Psoas muscle (tissue), 8 donors: Measurements from ENCODE around the gene SELENOW. TPM values are rescaled to one million over a fixed set of nuclear protein-coding genes. Genes with fewer than 3 reads are reported as not detected.
"Not testable (repeated sequence)": the region's sequence is repeated elsewhere in the genome, so short reads cannot be mapped to it uniquely, and the experiment has no call there.

Experiments
- ATAC-seq, 4 donors: fragments of 200-7000 bp; cut with Tn5 transposase; one replicate each; pipeline ENCODE4 v1.9.1; 2020; ENCODE audit warnings: moderate library complexity in 3 of 4, mild to moderate bottlenecking in 2 of 4
- DNase-seq, 2 donors: peaks; one replicate each; pipeline ENCODE4 v3.0.0-alpha.2; 2020
- H3K27ac ChIP-seq: fragments of 200-600 bp; one replicate; pipeline ENCODE4 v1.8.0; 2022
- H3K27me3 ChIP-seq, 3 donors: fragments of 200-600 bp in 1 of 3; one replicate each; pipeline versions ENCODE4 v1.6.1 to v1.8.0; 2013 to 2022; ENCODE audit warnings: low read length in 2 of 3, mild to moderate bottlenecking in 2 of 3, moderate library complexity in 1 of 3; ENCODE audit not compliant: insufficient read depth in 3 of 3
- H3K36me3 ChIP-seq, 2 donors: fragments of 200-600 bp in 1 of 2; one replicate each; pipeline versions ENCODE4 v1.6.1 to v1.8.0; 2013 to 2022; ENCODE audit warnings: low read depth in 1 of 2, mild to moderate bottlenecking in 1 of 2, moderate library complexity in 1 of 2; ENCODE audit not compliant: insufficient read depth in 1 of 2
- H3K4me1 ChIP-seq: fragments of 200-600 bp; one replicate; pipeline ENCODE4 v1.8.0; 2022
- H3K4me3 ChIP-seq: fragments of 200-600 bp; one replicate; pipeline ENCODE4 v1.8.0; 2022; ENCODE audit warnings: mild to moderate bottlenecking
- H3K9me3 ChIP-seq: fragments of 200-600 bp; one replicate; pipeline ENCODE4 v1.8.0; 2022
- WGBS, 3 donors: extraction: QIAGEN DNeasy Blood & Tissue Kit; methylation state at CpG; one replicate each; pipeline versions ENCODE4 v1.1.6 to v1.1.7; 2013; 5-methylcytosine and 5-hydroxymethylcytosine counted together
- intact Hi-C, 2 donors: fragments of 100-400 bp; cut with DNase I; formaldehyde crosslinking; loops; one replicate each; pipeline versions ENCODE4 v1.11.0 to v1.14.2; 2022
- polyA plus RNA-seq, 3 donors: library from polyadenylated mRNA; stranded (reverse); fragments of 200-250 nt; gene quantifications; one replicate each; pipeline ENCODE4 v1.2.3, GENCODE V29; 2013
- total RNA-seq, 4 donors: library from RNA; stranded (reverse); fragmentation: NEBNext Ultra II Directional in 2 of 4; extraction: Animal tissue kit (Norgen Biotek cat#: 25700) in 2 of 4; gene quantifications; one replicate each; pipeline versions ENCODE4 v1.2.1 to v1.2.4, GENCODE V29; 2021 to 2023
- TF ChIP-seq, protein P1 (sequence below): fragments of 200-600 bp; IDR thresholded peaks from one replicate; pipeline ENCODE4 v1.8.0; 2022; ENCODE audit warnings: antibody characterized with exemption
- donor health status: healthy with polysubstance abuse.
- donor health status: DM: no; HTN: no; CAD: no; lungs with moderate emphysema.
- donor health status: Bipolar disorder and iron deficiency.
- donor health status: healthy.
- donor health status: DM: yes; HTN: yes; CAD: no.
- donor health status: DM: no; HTN: no; CAD: no.
- donor health status: DM: no; HTN: no; CAD: no.
- donor health status: DM: yes; HTN: yes; CAD: no.

SELENOW gene
- total and polyA plus RNA-seq, 7 donors, result 434 to 1,620 (median 765) TPM

DNA sequence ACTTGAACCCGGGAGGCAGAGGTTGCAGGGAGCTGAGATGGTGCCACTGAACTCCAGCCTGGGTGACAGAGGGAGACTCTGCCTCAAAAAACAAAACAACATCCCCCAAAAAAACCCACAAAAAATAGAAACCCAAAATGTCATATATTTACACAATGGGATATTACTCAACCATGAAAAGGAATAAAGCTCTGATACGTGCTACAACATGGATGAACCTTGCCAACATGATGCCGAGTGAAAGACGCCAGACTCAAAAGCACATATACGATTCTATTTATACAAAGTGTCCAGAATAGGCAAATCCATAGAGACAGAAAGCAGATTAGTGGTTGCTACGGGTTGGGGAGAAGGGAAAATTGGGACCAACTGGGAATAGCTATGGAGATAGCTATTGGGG lies 27.9 kb downstream of the SELENOW start:
- WGBS, 3 donors, result 80 to 83% (median 82%) methylated on average over 6 of the region's 6 CpGs
- no peak overlapping the region for H3K4me3 ChIP-seq
- intact Hi-C loops, result no loop called here

DNA sequence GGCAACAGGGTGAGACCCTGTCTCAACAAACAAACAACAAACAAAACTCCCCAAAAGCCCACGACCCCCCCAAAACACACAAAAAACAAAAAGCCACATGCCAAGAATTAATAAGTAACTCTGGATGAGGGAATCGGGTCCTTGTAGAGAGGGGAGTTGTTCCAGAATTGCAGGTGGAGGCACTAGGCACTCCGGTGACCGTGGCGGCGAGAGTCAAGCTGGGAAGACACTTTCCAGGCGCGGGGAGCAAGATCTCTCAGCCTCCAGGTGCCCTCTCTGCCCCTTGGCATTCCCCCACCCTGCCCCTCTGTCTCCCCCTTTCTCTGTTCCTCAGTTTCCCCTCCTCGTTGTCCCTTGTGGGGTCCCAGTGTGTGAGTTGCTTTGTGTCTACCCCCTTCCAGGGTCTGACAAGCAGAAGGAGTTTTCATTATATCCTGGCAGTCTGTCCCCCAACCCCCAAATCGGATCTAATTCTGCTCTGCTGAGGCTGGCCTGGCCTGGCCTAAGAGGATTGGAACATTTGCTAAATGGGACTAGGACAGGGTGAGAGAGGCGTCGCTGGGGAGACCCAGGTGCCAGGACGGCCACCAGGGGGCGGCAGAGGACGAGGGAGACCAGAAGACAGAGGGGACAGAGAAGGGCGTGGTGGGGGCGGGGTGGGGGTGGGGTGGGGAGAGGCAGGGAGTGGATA lies 34.9 kb downstream of the SELENOW start:
- intact Hi-C loops, result no loop called here
- Histone ChIP-seq H3K27ac (no peak overlapping the region), H3K9me3 (no peaks in the 10 kb centered on the region), H3K36me3 (no peaks in the 10 kb centered on the region), H3K4me1 (no peaks in the 10 kb centered on the region), H3K27me3 (no peaks in the 10 kb centered on the region), H3K4me3 (no peak overlapping the region)
- whole genome bisulfite sequencing, 3 donors, result 36 to 41% (median 37%) methylated on average over 17 of the region's 17 CpGs
- TF ChIP-seq, protein P1, sequence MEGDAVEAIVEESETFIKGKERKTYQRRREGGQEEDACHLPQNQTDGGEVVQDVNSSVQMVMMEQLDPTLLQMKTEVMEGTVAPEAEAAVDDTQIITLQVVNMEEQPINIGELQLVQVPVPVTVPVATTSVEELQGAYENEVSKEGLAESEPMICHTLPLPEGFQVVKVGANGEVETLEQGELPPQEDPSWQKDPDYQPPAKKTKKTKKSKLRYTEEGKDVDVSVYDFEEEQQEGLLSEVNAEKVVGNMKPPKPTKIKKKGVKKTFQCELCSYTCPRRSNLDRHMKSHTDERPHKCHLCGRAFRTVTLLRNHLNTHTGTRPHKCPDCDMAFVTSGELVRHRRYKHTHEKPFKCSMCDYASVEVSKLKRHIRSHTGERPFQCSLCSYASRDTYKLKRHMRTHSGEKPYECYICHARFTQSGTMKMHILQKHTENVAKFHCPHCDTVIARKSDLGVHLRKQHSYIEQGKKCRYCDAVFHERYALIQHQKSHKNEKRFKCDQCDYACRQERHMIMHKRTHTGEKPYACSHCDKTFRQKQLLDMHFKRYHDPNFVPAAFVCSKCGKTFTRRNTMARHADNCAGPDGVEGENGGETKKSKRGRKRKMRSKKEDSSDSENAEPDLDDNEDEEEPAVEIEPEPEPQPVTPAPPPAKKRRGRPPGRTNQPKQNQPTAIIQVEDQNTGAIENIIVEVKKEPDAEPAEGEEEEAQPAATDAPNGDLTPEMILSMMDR, result peak; percentile 39
- peak in 3 of 4 donors; percentile 34 to 68 (median 38) for ATAC-seq
- DNase-seq, result peak; percentile 73 to 81

More for the DNA sequence above, 27.9 kb downstream of the SELENOW start:
- TF ChIP-seq, protein P1, result no peak
- no peak for DNase-seq
- no peaks in the 10 kb centered on the region for H3K4me1 ChIP-seq
- no peaks in the 10 kb centered on the region for H3K27me3 ChIP-seq
- no peak overlapping the region for H3K27ac ChIP-seq
- ATAC-seq, result no peak
- H3K9me3 ChIP-seq, result no peaks in the 10 kb centered on the region
- H3K36me3 ChIP-seq, result no peaks in the 10 kb centered on the region

DNA sequence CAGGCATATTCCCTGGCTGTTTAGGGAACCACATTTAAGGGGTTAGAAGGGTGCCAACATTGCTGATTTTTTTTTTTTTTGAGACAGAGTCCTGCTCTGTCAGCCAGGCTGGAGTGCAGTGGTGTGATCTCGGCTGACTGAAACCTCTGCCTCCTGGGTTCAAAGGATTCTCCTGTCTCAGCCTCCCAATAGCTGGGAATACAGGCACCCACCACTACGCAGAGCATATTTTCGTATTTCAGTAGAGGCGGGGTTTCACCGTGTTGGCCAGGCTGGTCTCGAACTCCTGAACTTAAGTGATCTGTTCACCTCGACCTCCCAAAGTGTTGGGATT lies 35.5 kb downstream of the SELENOW start:
- no peak overlapping the region for H3K27ac ChIP-seq
- H3K27me3 ChIP-seq, result no peaks in the 10 kb centered on the region
- intact Hi-C loops, result no loop called here
- H3K4me1 ChIP-seq, result no peaks in the 10 kb centered on the region
- no peak for ATAC-seq
- TF ChIP-seq, protein P1, result no peak
- DNase-seq, result no peak
- no peaks in the 10 kb centered on the region for H3K36me3 ChIP-seq
- 43 to 59% (median 51%) methylated on average over 7 of the region's 7 CpGs for WGBS, 3 donors
- no peaks in the 10 kb centered on the region for H3K9me3 ChIP-seq
- no peak overlapping the region for H3K4me3 ChIP-seq

DNA sequence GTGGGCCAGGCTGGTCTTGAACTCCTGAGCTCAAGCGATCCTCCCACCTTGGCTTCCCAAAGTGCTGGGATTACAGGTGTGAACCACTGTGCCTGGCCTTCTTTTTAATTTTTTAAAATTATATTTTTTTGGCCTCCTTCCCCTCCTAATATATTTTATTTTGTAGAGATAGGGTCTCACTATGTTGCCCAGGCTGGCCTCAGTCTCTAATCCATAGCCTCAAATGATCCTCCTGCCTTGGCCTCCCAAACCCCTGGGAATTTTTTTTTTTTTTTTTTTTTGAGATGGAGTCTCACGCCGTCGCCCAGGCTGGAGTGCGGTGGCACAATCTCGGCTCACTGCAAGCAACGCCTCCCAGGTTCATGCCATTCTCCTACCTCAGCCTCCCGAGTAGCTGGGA lies 37.8 kb downstream of the SELENOW start:
- H3K27me3 ChIP-seq, H3K4me3 ChIP-seq, H3K9me3 ChIP-seq, ATAC-seq, H3K36me3 ChIP-seq, DNase-seq, intact Hi-C loops, H3K27ac ChIP-seq, H3K4me1 ChIP-seq: not testable (repeated sequence)
- WGBS, 3 donors, result 87 to 95% (median 95%) methylated on average over 8 of the region's 8 CpGs

DNA sequence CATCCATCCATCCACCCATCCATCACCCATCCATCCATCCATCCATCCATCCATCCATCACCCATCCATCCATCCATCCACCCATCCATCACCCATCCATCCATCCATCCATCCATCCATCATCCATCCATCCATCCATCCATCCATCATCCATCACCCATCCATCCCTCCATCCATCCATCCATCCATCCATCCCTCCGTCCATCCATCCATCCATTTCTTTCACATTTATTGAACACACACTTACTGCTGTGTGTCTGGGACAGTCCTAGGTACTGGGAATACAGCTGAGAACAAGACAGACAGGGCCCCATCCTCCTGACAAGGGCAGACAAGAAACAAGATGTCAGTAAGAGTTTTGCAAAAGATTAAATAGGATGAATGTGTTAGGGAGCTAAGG lies 39.7 kb downstream of the SELENOW start:
- ATAC-seq, intact Hi-C loops, DNase-seq, H3K36me3 ChIP-seq, H3K9me3 ChIP-seq, H3K4me3 ChIP-seq, H3K27ac ChIP-seq, H3K4me1 ChIP-seq: not testable (repeated sequence)
- 90 to 100% (median 93%) methylated on average over 1 of the region's 1 CpG for WGBS, 3 donors
- H3K27me3 ChIP-seq, result peaks cover 0 to 16% (median 5%) of the 10 kb centered on the region in 3 donors

DNA sequence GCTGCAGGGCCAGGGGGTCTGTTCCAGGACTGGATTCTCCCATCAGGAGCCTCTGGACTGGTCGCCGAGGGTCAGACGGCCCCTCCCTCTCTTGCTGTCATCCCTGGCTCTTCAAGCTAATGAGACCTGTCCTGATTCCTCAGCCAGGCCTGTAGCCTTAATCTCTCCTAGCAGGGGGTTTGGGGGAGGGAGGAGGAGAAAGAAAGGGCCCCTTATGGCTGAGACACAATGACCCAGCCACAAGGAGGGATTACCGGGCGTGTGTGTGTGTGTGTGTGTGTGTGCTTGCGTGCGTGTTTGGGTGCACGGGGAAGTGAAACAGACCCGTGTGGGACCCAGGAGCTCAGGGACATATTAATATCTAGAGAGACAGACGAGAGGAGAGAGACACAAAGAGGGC lies 41.4 kb downstream of the SELENOW start:
- DNase-seq (no peak), ATAC-seq (no peak)
- intact Hi-C loops, result no loop called here
- H3K27ac ChIP-seq, result no peak overlapping the region
- H3K27me3 ChIP-seq, result peaks cover 0 to 27% (median 5%) of the 10 kb centered on the region in 3 donors
- H3K36me3 ChIP-seq, result no peaks in the 10 kb centered on the region
- no peak overlapping the region for H3K4me3 ChIP-seq
- TF ChIP-seq, protein P1, result no peak
- H3K9me3 ChIP-seq, result no peaks in the 10 kb centered on the region
- no peaks in the 10 kb centered on the region for H3K4me1 ChIP-seq
- WGBS, 3 donors, result 11 to 15% (median 13%) methylated on average over 10 of the region's 10 CpGs
